Spleen (tissue), 7 donors: Measurements from ENCODE around the gene TMEM91.

Source experiments
- CTCF ChIP-seq, 11 experiments: fragments of 200-600 bp in 7 of 11; fragments of 450-650 bp in 4 of 11; sonication (generic) in 4 of 11; IDR thresholded peaks in 8 of 11; conservative IDR thresholded peaks in 3 of 11; 1 replicate in 7 of 11; 2 replicates in 4 of 11; pipeline versions ENCODE4 v1.4.0 to v1.8.0; 2016 to 2021; ENCODE audit warnings: antibody characterized with exemption in 11 of 11, inconsistent platforms in 4 of 11, mild to moderate bottlenecking in 1 of 11
- POLR2AphosphoS5 ChIP-seq, 3 donors: sonication (generic); formaldehyde crosslinking; IDR thresholded peaks; one replicate each; pipeline ENCODE4 v1.5.1; 2017; ENCODE audit warnings: antibody characterized with exemption in 3 of 3
- donor health status: DM: no; HTN: no; CAD: no; lungs with moderate emphysema.
- donor health status: DM: no; HTN: no; CAD: no.
- donor health status: DM: no; HTN: no; CAD: no.

- TF ChIP-seq CTCF (IDR thresholded peaks at IDR 0.05 in 8 of 11, conservative IDR thresholded peaks at IDR 0.05 in 3 of 11) (no peak), POLR2AphosphoS5 (IDR thresholded peaks at IDR 0.05) (peak in 1 of 3 donors; percentile 28)
Observed at GRCh38 chr19:41411968-41412265, 35.6 kb downstream of the TMEM91 start.
